Cardiac fibroblast (primary cell): ENCODE measurements around the gene SNORC.
A peak's percentile ranks its signal among the peaks of the same experiment; 100 is the strongest.

Experiments used
- DNase-seq, 2 donors: peaks; one replicate each; pipeline versions ENCODE4 v3.0.0 to v3.0.0-alpha.2; 2010; ENCODE audit warnings: low read depth in 2 of 2
- H3K4me3 ChIP-seq, 2 donors: replicated peaks in 1 of 2; 1 replicate in 1 of 2; 2 replicates in 1 of 2; pipeline ENCODE4 v1.5.1; 2011; ENCODE audit warnings: low read depth in 2 of 2, low read length in 2 of 2, mild to moderate bottlenecking in 2 of 2, moderate library complexity in 1 of 2
- CTCF ChIP-seq: IDR thresholded peaks from one replicate; pipeline ENCODE4 v1.5.1; 2011; ENCODE audit warnings: low read depth, mild to moderate bottlenecking, low read length, inconsistent platforms

SNORC gene

GRCh38 chr2:232926431-232926939 is 56.4 kb downstream of the SNORC start:
- peak in 1 of 2 donors; percentile 6 for DNase-seq
- H3K4me3 ChIP-seq = no peak overlapping the region
- TF ChIP-seq CTCF = no peak

- TF ChIP-seq CTCF = no peak
- peak overlapping the region in 1 of 2 donors; percentile 18 for H3K4me3 ChIP-seq
- peak; percentile 14 to 30 for DNase-seq
These were observed 57.1 kb downstream of the SNORC start for GRCh38 chr2:232927032-232927792.

DNA sequence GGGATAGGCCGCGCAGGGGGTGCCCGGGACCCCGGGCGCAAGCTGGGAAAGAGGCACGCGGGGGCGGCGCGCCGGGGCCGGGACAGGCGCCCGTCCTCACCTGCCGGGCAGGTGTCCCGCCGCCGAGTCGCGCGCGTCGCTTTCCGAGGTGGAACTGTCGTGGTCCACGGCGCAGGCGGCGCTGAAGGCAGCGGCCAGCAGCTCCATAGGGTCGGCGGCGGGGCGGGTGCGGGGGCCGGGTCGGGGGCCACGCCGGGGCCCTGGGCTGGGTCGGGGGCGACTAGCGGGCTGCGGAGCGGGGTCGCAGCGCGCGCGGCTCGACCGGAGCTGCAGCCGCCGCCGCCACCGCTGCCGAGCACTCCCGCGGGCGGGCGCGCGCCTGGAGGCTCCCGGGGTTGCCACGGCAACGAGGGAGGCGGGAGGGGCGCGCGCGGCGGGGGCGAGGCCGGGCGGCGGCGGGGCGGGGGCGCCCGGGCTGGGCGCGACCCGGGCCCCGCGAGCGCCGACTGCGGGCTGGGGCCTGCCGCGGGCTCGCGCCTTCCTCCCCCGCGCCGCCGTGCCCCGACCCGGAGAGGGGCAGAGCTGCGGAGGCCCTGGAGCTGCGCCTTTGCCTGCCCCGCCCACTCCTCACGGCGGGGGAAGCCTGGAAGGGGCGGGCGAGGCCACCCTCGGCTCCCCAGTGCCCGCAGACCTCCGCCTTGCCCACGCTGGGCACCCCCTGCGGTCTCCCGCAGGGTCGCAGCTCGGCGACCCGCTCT is 57.9 kb downstream of the SNORC start:
- DNase-seq = no peak
- H3K4me3 ChIP-seq = no peak overlapping the region
- no peak for TF ChIP-seq CTCF
